GM18520 (cell line): Measurements from ENCODE around the gene PMEL.
"Not testable (repeated sequence)": the region's sequence is repeated elsewhere in the genome, so short reads cannot be mapped to it uniquely, and the experiment has no call there.

Source experiments
- ATAC-seq: cut with Tn5 transposase; IDR thresholded peaks from one replicate; pipeline ENCODE4 v1.9.1; 2021; ENCODE audit not compliant: unreplicated experiment

Gene PMEL

GRCh38 chr12:55925870-55926737 is 39.7 kb downstream of the PMEL start:
- no peak for ATAC-seq

GRCh38 chr12:55925371-55925770 is 40.5 kb downstream of the PMEL start:
- ATAC-seq, result no peak

DNA sequence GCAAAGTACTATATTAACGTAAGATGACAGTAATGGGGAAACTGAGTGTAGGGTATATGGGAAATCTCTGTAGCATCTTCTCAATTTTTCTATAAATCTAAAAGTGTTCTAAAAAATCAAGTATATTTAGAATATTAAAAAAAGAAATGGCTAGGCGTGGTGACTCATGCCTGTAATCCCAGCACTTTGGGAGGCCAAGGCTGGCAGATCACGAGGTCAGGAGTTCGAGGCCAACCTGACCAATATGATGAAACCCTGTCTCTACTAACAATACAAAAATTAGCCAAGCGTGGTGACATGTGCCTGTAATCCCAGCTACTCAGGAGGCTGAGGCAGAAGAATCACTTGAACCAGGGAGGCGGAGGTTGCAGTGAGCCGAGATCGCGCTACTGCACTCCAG is 42.2 kb downstream of the PMEL start:
- ATAC-seq, result not testable (repeated sequence)

GRCh38 chr12:55922126-55922525 is 43.7 kb downstream of the PMEL start:
- ATAC-seq, result no peak

DNA sequence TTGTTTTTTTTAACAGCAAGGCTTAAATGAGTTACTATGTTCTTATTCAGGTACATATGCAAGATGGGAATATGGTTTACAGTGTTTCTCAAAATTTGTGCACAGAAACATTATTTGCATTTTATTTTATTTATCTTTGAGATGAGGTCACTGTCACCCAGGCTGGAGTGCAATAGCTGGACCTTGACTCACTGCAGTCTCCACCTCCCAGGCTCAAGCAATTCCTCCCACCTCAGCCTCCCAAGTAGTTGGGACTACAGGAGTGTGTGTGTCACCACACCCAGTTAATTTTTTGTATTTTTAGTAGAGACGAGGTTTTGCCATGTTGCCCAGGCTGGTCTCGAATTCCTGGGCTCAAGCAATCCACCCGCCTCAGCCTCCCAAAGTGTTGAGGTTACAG is 46.8 kb downstream of the PMEL start:
- not testable (repeated sequence) for ATAC-seq

GRCh38 chr12:55915482-55915859 is 50.4 kb downstream of the PMEL start:
- ATAC-seq, result no peak

GRCh38 chr12:55912908-55913307 is 52.9 kb downstream of the PMEL start:
- no peak for ATAC-seq

DNA sequence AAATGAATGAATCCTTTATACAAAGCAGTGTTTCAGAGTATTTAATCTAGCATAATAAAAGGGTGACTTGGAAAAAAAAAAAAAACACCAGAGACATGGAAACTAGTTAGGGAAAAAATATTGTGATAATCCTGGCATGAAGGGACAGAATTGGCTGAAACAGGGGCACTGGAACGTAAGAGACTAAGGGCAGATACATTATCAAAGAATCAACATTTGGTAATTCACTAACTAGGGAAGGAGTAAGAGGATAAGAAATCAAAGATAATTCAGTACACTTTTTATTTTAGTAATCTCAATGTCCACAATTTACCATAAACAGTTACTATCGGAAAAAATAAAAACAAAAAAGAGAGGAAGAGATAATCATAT is 56.3 kb downstream of the PMEL start:
- no peak for ATAC-seq

GRCh38 chr12:55908726-55909512 is 56.9 kb downstream of the PMEL start:
- ATAC-seq, result no peak

DNA sequence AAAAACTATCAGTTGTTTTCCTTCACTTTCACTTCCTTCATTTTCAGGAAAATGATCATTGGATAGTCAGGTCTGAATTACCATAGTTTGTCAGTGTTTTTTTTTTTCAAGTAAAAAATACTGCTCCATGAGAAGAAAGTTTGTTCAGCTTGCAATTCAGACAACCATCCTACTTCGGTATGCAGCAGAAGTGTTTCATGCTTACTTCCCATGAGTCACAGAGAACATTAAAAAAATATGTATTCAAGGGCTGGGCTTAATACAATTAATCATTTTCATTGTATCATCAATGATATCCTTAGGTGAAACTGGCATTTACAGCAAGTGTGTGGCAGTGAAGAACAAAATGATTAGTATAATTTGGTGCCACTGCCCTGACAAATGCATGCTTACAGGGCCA is 59.8 kb downstream of the PMEL start:
- no peak for ATAC-seq
